BE2C (cell line): Measurements from ENCODE around the gene ABHD16B.
A peak's percentile ranks its signal among the peaks of the same experiment; 100 is the strongest.
"Not testable (repeated sequence)": the region's sequence is repeated elsewhere in the genome, so short reads cannot be mapped to it uniquely, and the experiment has no call there.

ENCODE experiments used
- DNase-seq: peaks from one replicate; pipeline ENCODE4 v3.0.0-alpha.2; 2020
- H3K27me3 ChIP-seq: fragments of 250-450 bp; sonication (Bioruptor Pico); 2 replicates; pipeline ENCODE4 v1.5.1; 2020; ENCODE audit warnings: mild to moderate bottlenecking
- H3K36me3 ChIP-seq: fragments of 250-450 bp; sonication (Bioruptor Pico); 2 replicates; pipeline ENCODE4 v1.5.1; 2020; ENCODE audit warnings: mild to moderate bottlenecking
- H3K4me1 ChIP-seq: fragments of 250-450 bp; sonication (Bioruptor Pico); 2 replicates; pipeline ENCODE4 v1.5.1; 2020
- H3K4me3 ChIP-seq: 2 replicates; pipeline ENCODE4 v1.5.1; 2011; ENCODE audit warnings: low read depth, low read length
- H3K9me3 ChIP-seq: fragments of 250-450 bp; sonication (Bioruptor Pico); 2 replicates; pipeline ENCODE4 v1.5.1; 2020
- TF ChIP-seq, protein P1 (sequence below): IDR thresholded peaks from 2 replicates; pipeline ENCODE4 v1.5.1; 2012; ENCODE audit warnings: mild to moderate bottlenecking, low read depth, low read length

Gene ABHD16B

DNA sequence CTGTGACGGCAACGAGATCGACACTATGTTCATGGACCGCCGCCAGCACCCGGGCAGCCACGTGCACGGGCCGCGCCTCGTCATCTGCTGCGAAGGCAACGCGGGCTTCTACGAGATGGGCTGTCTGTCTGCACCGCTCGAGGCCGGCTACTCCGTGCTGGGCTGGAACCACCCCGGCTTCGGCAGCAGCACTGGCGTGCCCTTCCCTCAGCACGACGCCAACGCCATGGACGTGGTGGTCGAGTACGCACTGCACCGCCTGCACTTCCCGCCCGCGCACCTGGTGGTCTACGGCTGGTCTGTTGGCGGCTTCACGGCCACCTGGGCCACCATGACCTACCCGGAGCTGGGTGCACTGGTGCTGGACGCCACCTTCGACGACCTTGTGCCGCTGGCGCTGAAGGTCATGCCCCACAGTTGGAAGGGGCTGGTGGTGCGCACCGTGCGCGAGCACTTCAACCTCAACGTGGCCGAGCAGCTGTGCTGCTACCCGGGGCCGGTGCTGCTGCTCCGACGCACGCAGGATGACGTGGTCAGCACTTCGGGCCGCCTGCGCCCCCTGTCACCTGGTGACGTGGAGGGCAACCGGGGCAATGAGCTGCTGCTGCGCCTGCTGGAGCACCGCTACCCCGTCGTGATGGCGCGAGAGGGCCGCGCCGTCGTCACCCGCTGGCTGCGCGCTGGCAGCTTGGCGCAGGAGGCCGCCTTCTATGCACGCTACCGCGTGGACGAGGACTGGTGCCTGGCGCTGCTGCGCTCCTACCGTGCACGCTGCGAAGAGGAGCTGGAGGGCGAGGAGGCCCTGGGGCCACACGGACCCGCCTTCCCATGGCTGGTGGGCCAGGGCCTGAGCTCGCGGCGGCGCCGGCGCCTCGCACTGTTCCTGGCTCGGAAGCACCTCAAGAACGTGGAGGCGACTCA lies 943 bp downstream of the ABHD16B start:
- DNase-seq, result no peak
- Histone ChIP-seq H3K27me3 (no peaks in the 10 kb centered on the region), H3K4me1 (peaks cover 8% of the 10 kb centered on the region), H3K9me3 (no peaks in the 10 kb centered on the region), H3K36me3 (no peaks in the 10 kb centered on the region), H3K4me3 (no peak overlapping the region)
- TF ChIP-seq, protein P1, sequence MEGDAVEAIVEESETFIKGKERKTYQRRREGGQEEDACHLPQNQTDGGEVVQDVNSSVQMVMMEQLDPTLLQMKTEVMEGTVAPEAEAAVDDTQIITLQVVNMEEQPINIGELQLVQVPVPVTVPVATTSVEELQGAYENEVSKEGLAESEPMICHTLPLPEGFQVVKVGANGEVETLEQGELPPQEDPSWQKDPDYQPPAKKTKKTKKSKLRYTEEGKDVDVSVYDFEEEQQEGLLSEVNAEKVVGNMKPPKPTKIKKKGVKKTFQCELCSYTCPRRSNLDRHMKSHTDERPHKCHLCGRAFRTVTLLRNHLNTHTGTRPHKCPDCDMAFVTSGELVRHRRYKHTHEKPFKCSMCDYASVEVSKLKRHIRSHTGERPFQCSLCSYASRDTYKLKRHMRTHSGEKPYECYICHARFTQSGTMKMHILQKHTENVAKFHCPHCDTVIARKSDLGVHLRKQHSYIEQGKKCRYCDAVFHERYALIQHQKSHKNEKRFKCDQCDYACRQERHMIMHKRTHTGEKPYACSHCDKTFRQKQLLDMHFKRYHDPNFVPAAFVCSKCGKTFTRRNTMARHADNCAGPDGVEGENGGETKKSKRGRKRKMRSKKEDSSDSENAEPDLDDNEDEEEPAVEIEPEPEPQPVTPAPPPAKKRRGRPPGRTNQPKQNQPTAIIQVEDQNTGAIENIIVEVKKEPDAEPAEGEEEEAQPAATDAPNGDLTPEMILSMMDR, result no peak

- H3K9me3 ChIP-seq, result no peaks in the 10 kb centered on the region
- peaks cover 6% of the 10 kb centered on the region for H3K4me1 ChIP-seq
- H3K27me3 ChIP-seq, result no peaks in the 10 kb centered on the region
- TF ChIP-seq, protein P1, result no peak
- H3K36me3 ChIP-seq, result no peaks in the 10 kb centered on the region
- H3K4me3 ChIP-seq, result no peak overlapping the region
- no peak for DNase-seq
These were observed 1.9 kb downstream of the ABHD16B start for GRCh38 chr20:63863021-63863797.

DNA sequence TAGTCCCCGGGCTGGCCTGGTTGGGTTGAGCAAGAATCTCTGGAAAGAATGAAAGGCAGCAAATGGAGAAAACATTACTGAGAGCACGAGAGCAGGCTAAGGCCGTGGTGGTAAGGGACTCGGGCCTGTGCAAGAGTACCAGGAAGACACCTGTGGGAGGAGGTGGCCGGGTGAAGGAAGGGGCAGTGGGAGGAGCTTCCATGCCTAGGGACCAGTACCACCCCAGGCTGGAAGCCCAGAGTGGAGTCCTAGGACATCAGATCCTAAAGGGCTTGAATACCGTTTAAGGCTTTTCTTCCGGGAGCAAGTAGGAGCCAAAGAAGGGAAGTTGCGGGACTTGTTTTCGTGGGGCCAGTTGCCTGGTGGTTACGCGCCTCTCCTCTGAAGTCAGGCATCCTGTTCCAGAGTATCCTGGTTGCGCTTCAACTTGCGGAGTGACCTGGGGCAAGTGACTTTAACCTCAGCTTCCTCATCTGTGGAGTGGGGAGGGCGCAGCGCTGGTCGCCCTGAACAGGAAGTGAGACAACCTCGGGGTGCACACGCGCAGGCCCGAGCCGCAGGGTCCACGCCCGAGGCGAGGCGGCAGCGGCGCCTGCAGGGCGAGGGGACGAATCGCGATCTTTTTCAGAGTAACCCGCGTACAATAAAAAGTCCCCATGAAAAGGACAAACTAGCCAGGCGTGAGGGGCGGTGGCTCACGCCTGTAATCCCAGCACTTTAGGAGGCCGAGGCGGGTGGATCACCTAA lies 2.7 kb downstream of the ABHD16B start:
- peak; percentile 61 for DNase-seq
- Histone ChIP-seq H3K4me1 (no peaks in the 10 kb centered on the region), H3K4me3 (peak overlapping the region; percentile 94), H3K27me3 (no peaks in the 10 kb centered on the region), H3K36me3 (peaks cover 5% of the 10 kb centered on the region), H3K9me3 (no peaks in the 10 kb centered on the region)
- TF ChIP-seq, protein P1, result peak; percentile 53

GRCh38 chr20:63864545-63864977 lies 3.3 kb downstream of the ABHD16B start:
- Histone ChIP-seq H3K4me1 (no peaks in the 10 kb centered on the region), H3K4me3 (peak overlapping the region; percentile 94), H3K36me3 (peaks cover 10% of the 10 kb centered on the region)

DNA sequence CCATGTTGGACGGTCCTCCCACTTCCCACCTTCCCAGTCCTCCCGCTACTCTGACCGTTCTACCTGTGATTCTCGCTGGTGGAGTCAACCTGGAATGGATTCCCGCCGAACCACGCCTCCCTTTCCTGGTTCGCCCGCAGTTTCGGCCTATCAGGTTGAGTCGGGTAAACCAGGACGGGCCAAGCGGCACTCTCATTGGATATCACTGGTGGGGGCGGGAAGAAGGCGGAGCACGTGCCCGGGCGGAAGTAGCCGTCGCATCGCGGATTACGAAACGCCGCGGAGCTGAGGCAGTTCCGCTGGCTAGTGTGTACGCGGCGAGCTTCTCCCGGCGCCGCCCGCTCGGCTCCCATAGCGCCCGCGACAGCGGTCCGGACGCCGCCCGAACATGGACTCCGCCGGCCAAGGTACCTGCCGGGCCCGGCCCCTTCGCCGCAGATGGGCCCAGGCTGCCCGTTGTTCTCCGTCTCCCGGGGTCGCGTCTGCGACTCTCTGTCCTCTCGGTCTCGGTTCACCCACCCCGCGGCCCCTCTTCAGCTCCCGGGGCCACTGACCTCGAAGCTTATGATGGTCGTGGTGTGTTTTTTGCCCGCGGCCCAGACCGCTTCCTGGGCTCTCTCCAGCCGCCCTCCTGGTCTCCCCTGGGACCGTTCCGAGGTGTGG lies 3.8 kb downstream of the ABHD16B start, which contains the start of gene TPD52L2:
TSS of gene TPD52L2 (plus strand) at position 293 of the 663 bp plus-strand sequence. CDS start at position 389, 96 bp downstream.
- TF ChIP-seq, protein P1, result no peak
- Histone ChIP-seq H3K4me3 (peak within 1 kb of the TSS; percentile 94), H3K27me3 (no peaks in the 10 kb centered on the region), H3K36me3 (peaks cover 16% of the 10 kb centered on the region), H3K4me1 (no peaks in the 10 kb centered on the region), H3K9me3 (no peaks in the 10 kb centered on the region)
- DNase-seq, result peak; percentile 99

More at GRCh38 chr20:63864545-63864977, 3.3 kb downstream of the ABHD16B start:
- no peak for DNase-seq
- no peaks in the 10 kb centered on the region for H3K9me3 ChIP-seq
- TF ChIP-seq, protein P1, result no peak
- no peaks in the 10 kb centered on the region for H3K27me3 ChIP-seq

DNA sequence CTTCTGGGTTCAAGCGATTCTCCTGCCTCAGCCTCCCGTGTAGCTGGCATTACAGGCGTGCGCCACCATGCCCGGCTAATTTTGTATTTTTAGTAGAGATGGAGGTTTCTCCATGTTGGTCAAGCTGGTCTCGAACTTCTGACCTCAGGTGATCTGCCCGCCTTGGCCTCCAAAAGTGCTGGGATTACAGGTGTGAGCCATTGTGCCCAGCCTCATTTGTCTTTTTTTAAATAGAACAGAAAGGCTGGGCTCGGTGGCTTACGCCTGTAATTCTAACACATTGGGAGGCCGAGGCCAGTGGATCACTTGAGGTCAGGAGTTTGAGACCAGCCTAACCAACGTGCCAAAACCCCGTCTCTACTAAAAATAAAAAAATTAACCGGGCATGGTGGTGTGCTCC lies 5.7 kb downstream of the ABHD16B start:
- peaks cover 27% of the 10 kb centered on the region for H3K36me3 ChIP-seq
- H3K4me3 ChIP-seq, DNase-seq, H3K27me3 ChIP-seq, H3K9me3 ChIP-seq, H3K4me1 ChIP-seq: not testable (repeated sequence)
